Hematopoietic multipotent progenitor cell (in vitro differentiated cells): ENCODE results near the gene STAT1. TPM values are rescaled to one million over a fixed set of nuclear protein-coding genes. Genes with fewer than 3 reads are reported as not detected.

Source experiments
- DNase-seq, 3 donors: peaks; one replicate each; pipeline ENCODE4 v3.0.0-alpha.2; 2011 to 2015; ENCODE audit warnings: low read depth in 2 of 3, low spot score in 2 of 3
- total RNA-seq: library from RNA; depleted of rRNA; stranded (reverse); fragments of >200 nt; gene quantifications from one replicate; pipeline ENCODE4 v1.2.3, GENCODE V29; 2012

STAT1 gene
- total RNA-seq, 1 donor = 106 TPM

DNA sequence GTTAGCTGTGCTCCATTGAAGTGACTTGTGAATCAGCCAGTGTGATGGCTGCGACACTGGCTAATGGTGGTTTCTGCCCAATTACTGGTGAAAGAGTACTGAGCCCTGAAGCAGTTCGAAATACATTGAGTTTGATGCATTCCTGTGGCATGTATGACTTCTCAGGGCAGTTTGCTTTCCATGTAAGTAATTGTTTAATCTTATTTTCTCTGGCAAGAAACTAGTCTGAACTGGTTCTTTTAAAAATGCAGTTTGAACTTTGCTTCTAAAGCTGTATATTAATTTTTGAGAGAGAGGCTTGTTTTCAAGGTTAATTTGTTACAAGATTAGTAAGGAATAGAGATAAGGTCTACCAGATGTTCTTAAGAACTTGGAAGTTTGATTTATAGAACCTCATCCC, 86.7 kb downstream of the STAT1 start:
- DNase-seq = no peak

GRCh38 chr2:190922376-190922775, 91.6 kb downstream of the STAT1 start:
- DNase-seq = no peak

DNA sequence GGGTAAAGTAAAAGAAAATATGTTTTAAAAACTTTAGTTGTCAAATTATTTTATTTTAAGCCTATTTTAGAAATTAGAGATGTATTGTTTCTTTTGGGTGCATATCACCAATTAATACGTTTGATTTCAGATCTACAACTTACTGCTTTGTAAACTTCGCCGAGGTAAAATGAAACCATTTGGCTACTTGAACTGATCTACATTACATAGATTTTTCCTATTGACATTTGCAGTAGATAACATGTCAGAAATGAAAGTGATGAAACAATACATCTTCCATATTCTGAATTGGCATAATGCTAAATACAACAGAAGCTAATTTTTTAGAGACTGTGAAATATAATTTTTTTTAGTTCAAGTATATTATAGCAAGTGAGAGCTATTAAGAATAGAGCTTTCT, 93.9 kb downstream of the STAT1 start:
- DNase-seq = no peak

Other genes with a start within 250 kb of the STAT1 start
- gene GLS, start 133.3 kb downstream of the STAT1 start, total RNA-seq = 80.0 TPM
- gene STAT4, start 136.8 kb upstream of the STAT1 start, total RNA-seq = 5.9 TPM
- gene MYO1B, start 231.2 kb upstream of the STAT1 start, total RNA-seq = 0.27 TPM